HepG2 (cell line): ENCODE results near the gene NFXL1.

ENCODE experiments used
- EP300 ChIP-seq, 3 experiments: sonication (generic) in 1 of 3; formaldehyde crosslinking in 1 of 3; IDR thresholded peaks; 2 replicates each; pipeline versions ENCODE4 v1.5.1 to v1.6.1; 2011 to 2020; ENCODE audit warnings: low read depth in 2 of 3, low read length in 2 of 3, borderline replicate concordance in 1 of 3, improper control_type of control experiment in 1 of 3, mild to moderate bottlenecking in 1 of 3, missing genetic modification reagents in 1 of 3, moderate library complexity in 1 of 3
- EZH2 ChIP-seq: conservative IDR thresholded peaks from 2 replicates; pipeline ENCODE4 v1.6.1; 2012; ENCODE audit warnings: mild to moderate bottlenecking, low read depth, low read length, moderate library complexity
- NFIC ChIP-seq: IDR thresholded peaks from 2 replicates; pipeline ENCODE4 v1.6.1; 2012; ENCODE audit warnings: mild to moderate bottlenecking, low read length, inconsistent platforms
- POLR2A ChIP-seq, 2 experiments: IDR thresholded peaks; 2 replicates each; pipeline ENCODE4 v1.6.1; 2011; ENCODE audit warnings: low read depth in 2 of 2, low read length in 2 of 2, mild to moderate bottlenecking in 1 of 2, moderate library complexity in 1 of 2; ENCODE audit not compliant: insufficient read depth in 1 of 2
- PRDM10 ChIP-seq: sonication (generic); formaldehyde crosslinking; IDR thresholded peaks from 2 replicates; pipeline ENCODE4 v1.4.0; 2020; ENCODE audit warnings: low read depth, missing genetic modification reagents
- RARG ChIP-seq: sonication (generic); formaldehyde crosslinking; IDR thresholded peaks from 2 replicates; pipeline ENCODE4 v1.4.0; 2020; ENCODE audit warnings: low read depth, mild to moderate bottlenecking, missing genetic modification reagents
- ZFP36 ChIP-seq: fragments of 150-350 bp; IDR thresholded peaks from 2 replicates; pipeline ENCODE4 v1.6.1; 2018; ENCODE audit warnings: borderline replicate concordance, low read length, low read depth; ENCODE audit not compliant: partially characterized antibody

- TF ChIP-seq ZFP36: no peak
- no peak for TF ChIP-seq RARG (CRISPR knock-in tag)
- no peak for TF ChIP-seq EP300 (IDR thresholded peaks at IDR 0.05; ENCODE audit: low read depth in 2 of 2, low read length in 2 of 2)
- TF ChIP-seq EP300 (CRISPR knock-in tag; IDR thresholded peaks at IDR 0.05; ENCODE audit: borderline replicate concordance): no peak
- no peak for TF ChIP-seq POLR2A (IDR thresholded peaks at IDR 0.05; ENCODE audit: insufficient read depth in 1 of 2, low read depth in 2 of 2, low read length in 2 of 2)
- no peak for TF ChIP-seq EZH2
- TF ChIP-seq PRDM10 (CRISPR knock-in tag): no peak
- no peak for TF ChIP-seq NFIC
These were observed 62.2 kb downstream of the NFXL1 start for GRCh38 chr4:47852136-47852535.
